ENCODE data around the gene RABGGTA. TPM values are rescaled to one million over a fixed set of nuclear protein-coding genes. Genes with fewer than 3 reads are reported as not detected.

RABGGTA gene
- total RNA-seq, 2 experiments from 2014 or later = 37.6 to 42.7 TPM

- H3K27me3 Mint-ChIP-seq = no peaks in the 10 kb centered on the region
- ATAC-seq = no peak
- DNase-seq = no peak
- peaks cover 44% of the 10 kb centered on the region for H3K4me1 Mint-ChIP-seq (ENCODE audit: low read depth)
- no peak overlapping the region for H3K27ac Mint-ChIP-seq
- POLR2A ChIA-PET = interaction anchor here (0.5 to 5.3 kb wide), 13 partner anchors 8 to 157 kb away, joined by 3 to 54 read pairs (median 4); partner anchors contain the start of genes CHMP4A, DHRS1, GMPR2 and KHNYN
- peaks cover 50% of the 10 kb centered on the region for H3K36me3 Mint-ChIP-seq (ENCODE audit: low read depth)
- TF ChIP-seq CTCF (IDR thresholded peaks at IDR 0.05) = peak; percentile 2
- H3K9me3 Mint-ChIP-seq = no peaks in the 10 kb centered on the region
- intact Hi-C loops (cut with micrococcal nuclease) = no loop called here
- CTCF ChIA-PET = interaction anchor here (0.8 to 28.2 kb wide), 50 partner anchors 8 to 250 kb away, joined by 3 to 873 read pairs (median 6); partner anchors contain the start of genes ADCY4, CBLN3, CHMP4A and DCAF11
- H3K4me3 Mint-ChIP-seq = no peak overlapping the region
These were observed 37.1 kb upstream of the RABGGTA start for GRCh38 chr14:24308342-24309124.

GRCh38 chr14:24307575-24308341, 36.4 kb upstream of the RABGGTA start, which contains the start of gene CIDEB:
CIDEB (minus strand) TSS chr14:24307977; CDS start chr14:24307858, 119 bp downstream.
- peak; percentile 91 for TF ChIP-seq CTCF (IDR thresholded peaks at IDR 0.05)
- ATAC-seq (no peak), DNase-seq (peak; percentile 69)
- Mint-ChIP-seq H3K4me3 (no peak within 1 kb of the TSS), H3K36me3 (ENCODE audit: low read depth) (peaks cover 52% of the 10 kb centered on the region), H3K27me3 (no peaks in the 10 kb centered on the region), H3K27ac (no peak within 1 kb of the TSS), H3K9me3 (no peaks in the 10 kb centered on the region), H3K4me1 (ENCODE audit: low read depth) (peaks cover 36% of the 10 kb centered on the region)
- CTCF ChIA-PET = interaction anchor here (0.8 to 28.2 kb wide), 47 partner anchors 8 to 249 kb away, joined by 3 to 873 read pairs (median 6); partner anchors contain the start of genes ADCY4, CBLN3, CHMP4A and DCAF11
- intact Hi-C loops (cut with micrococcal nuclease) = no loop called here
- POLR2A ChIA-PET = interaction anchor here (0.5 to 2.9 kb wide), 11 partner anchors 15 to 156 kb away, joined by 3 to 12 read pairs (median 4); partner anchors contain the start of genes CHMP4A, GMPR2, KHNYN and NEDD8

GRCh38 chr14:24307156-24307574, 35.8 kb upstream of the RABGGTA start:
- no peaks in the 10 kb centered on the region for H3K9me3 Mint-ChIP-seq
- POLR2A ChIA-PET = interaction anchor here (1.0 to 2.9 kb wide), 6 partner anchors 15 to 124 kb away, joined by 3 to 12 read pairs (median 4); partner anchors contain the start of genes KHNYN, RABGGTA and TINF2

GRCh38 chr14:24304019-24304387, 32.6 kb upstream of the RABGGTA start:
- H3K4me1 Mint-ChIP-seq (ENCODE audit: low read depth) = peaks cover 26% of the 10 kb centered on the region
- no peak overlapping the region for H3K27ac Mint-ChIP-seq
- H3K36me3 Mint-ChIP-seq (ENCODE audit: low read depth) = peaks cover 52% of the 10 kb centered on the region
- H3K9me3 Mint-ChIP-seq = no peaks in the 10 kb centered on the region
- no peak for TF ChIP-seq CTCF (IDR thresholded peaks at IDR 0.05)
- no peak overlapping the region for H3K4me3 Mint-ChIP-seq
- H3K27me3 Mint-ChIP-seq = no peaks in the 10 kb centered on the region
- DNase-seq (no peak), ATAC-seq (no peak)
- ChIA-PET POLR2A (interaction anchor here (0.9 to 1.1 kb wide), 2 partner anchors 57 to 90 kb away, joined by 3 read pairs; no protein-coding TSS in a partner anchor), CTCF (interaction anchor here (3.6 to 28.2 kb wide), 2 partner anchors 29 to 58 kb away, joined by 18 to 873 read pairs; partner anchors contain the start of genes GMPR2, NEDD8 and TINF2)
- intact Hi-C loops (cut with micrococcal nuclease) = no loop called here

More at GRCh38 chr14:24307156-24307574, 35.8 kb upstream of the RABGGTA start:
- CTCF ChIA-PET = interaction anchor here (1.0 to 28.2 kb wide), 23 partner anchors 8 to 249 kb away, joined by 3 to 873 read pairs (median 16); partner anchors contain the start of genes ADCY4, CBLN3, CHMP4A and DHRS1
- intact Hi-C loops (cut with micrococcal nuclease) = no loop called here
- H3K27me3 Mint-ChIP-seq = no peaks in the 10 kb centered on the region
- H3K4me3 Mint-ChIP-seq = no peak overlapping the region
- no peak for DNase-seq
- no peak for TF ChIP-seq CTCF (IDR thresholded peaks at IDR 0.05)
- peaks cover 31% of the 10 kb centered on the region for H3K4me1 Mint-ChIP-seq (ENCODE audit: low read depth)
- peaks cover 52% of the 10 kb centered on the region for H3K36me3 Mint-ChIP-seq (ENCODE audit: low read depth)
- ATAC-seq = no peak
- no peak overlapping the region for H3K27ac Mint-ChIP-seq

All from activated CD8-positive, alpha-beta T cell treated with anti-CD3 and anti-CD28 coated beads for 36 hours (primary cell).